Measurements from ENCODE around the gene FGD3. TPM values are rescaled to one million over a fixed set of nuclear protein-coding genes. Genes with fewer than 3 reads are reported as not detected.
"Not testable (repeated sequence)": the region's sequence is repeated elsewhere in the genome, so short reads cannot be mapped to it uniquely, and the experiment has no call there.

The FGD3 gene
- total RNA-seq, 1 experiment from 2014 or later: not detected

- H3K36me3 Mint-ChIP-seq (ENCODE audit: insufficient read depth, unreplicated experiment): no peaks in the 10 kb centered on the region
- POLR2A ChIA-PET: no interaction called here
- no peak for DNase-seq (ENCODE audit: unreplicated experiment)
- intact Hi-C loops (cut with micrococcal nuclease): no loop called here
- H3K4me1 Mint-ChIP-seq (ENCODE audit: insufficient read depth, unreplicated experiment): no peaks in the 10 kb centered on the region
- H3K9me3 Mint-ChIP-seq (ENCODE audit: unreplicated experiment): no peaks in the 10 kb centered on the region
- no peak for TF ChIP-seq CTCF (IDR thresholded peaks at IDR 0.05; ENCODE audit: unreplicated experiment)
- CTCF ChIA-PET: interaction anchor here (0.7 to 4.1 kb wide), 3 partner anchors 9 to 1052 kb away, joined by 3 to 40 read pairs (median 3); no protein-coding TSS in a partner anchor
- no peak overlapping the region for H3K4me3 Mint-ChIP-seq (ENCODE audit: unreplicated experiment)
- BruUV-seq (replicated peaks): no TSS peak
- H3K27ac Mint-ChIP-seq (ENCODE audit: low read depth, unreplicated experiment): no peak overlapping the region
- peaks cover 47% of the 10 kb centered on the region for H3K27me3 Mint-ChIP-seq (ENCODE audit: insufficient read depth, unreplicated experiment)
Measured at GRCh38 chr9:93013856-93014582, 66.7 kb downstream of the FGD3 start.

DNA sequence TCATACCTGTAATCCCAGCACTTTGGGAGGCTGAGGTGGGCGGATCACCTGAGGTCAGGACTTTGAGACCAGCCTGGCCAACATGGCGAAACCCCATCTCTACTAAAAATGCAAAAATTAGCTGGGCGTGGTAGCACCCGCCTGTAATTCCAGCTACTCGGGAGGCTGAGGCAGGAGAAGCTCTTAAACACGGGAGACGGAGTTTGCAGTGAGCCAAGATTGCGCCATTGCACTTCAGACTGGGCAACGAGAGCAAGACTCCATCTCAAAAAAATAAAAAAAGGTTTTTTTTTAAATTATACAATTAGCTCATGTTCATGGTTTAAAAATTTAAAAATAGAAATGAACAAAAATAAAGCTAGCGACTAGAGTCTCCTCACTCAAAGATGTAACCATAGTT, 67.9 kb downstream of the FGD3 start:
- DNase-seq (ENCODE audit: unreplicated experiment); intact Hi-C loops (cut with micrococcal nuclease); H3K4me1 Mint-ChIP-seq (ENCODE audit: insufficient read depth, unreplicated experiment); BruUV-seq (replicated peaks); H3K36me3 Mint-ChIP-seq (ENCODE audit: insufficient read depth, unreplicated experiment); H3K4me3 Mint-ChIP-seq (ENCODE audit: unreplicated experiment); POLR2A ChIA-PET; H3K27ac Mint-ChIP-seq (ENCODE audit: low read depth, unreplicated experiment); H3K9me3 Mint-ChIP-seq (ENCODE audit: unreplicated experiment): not testable (repeated sequence)
- H3K27me3 Mint-ChIP-seq (ENCODE audit: insufficient read depth, unreplicated experiment): peaks cover 50% of the 10 kb centered on the region
- CTCF ChIA-PET: interaction anchor here (0.5 to 4.1 kb wide), 3 partner anchors 10 to 143 kb away, joined by 3 to 40 read pairs (median 3); no protein-coding TSS in a partner anchor

GRCh38 chr9:93017621-93018020, 70.3 kb downstream of the FGD3 start:
- Mint-ChIP-seq H3K27me3 (ENCODE audit: insufficient read depth, unreplicated experiment) (peaks cover 50% of the 10 kb centered on the region), H3K36me3 (ENCODE audit: insufficient read depth, unreplicated experiment) (no peaks in the 10 kb centered on the region), H3K27ac (ENCODE audit: low read depth, unreplicated experiment) (no peak overlapping the region), H3K9me3 (ENCODE audit: unreplicated experiment) (no peaks in the 10 kb centered on the region), H3K4me3 (ENCODE audit: unreplicated experiment) (no peak overlapping the region), H3K4me1 (ENCODE audit: insufficient read depth, unreplicated experiment) (no peaks in the 10 kb centered on the region)
- CTCF ChIA-PET: interaction anchor here (0.7 to 1.1 kb wide), 2 partner anchors 14 to 15 kb away, joined by 3 read pairs; no protein-coding TSS in a partner anchor
- BruUV-seq (replicated peaks): no TSS peak
- POLR2A ChIA-PET: no interaction called here
- intact Hi-C loops (cut with micrococcal nuclease): no loop called here
- DNase-seq (ENCODE audit: unreplicated experiment): no peak
- TF ChIP-seq CTCF (IDR thresholded peaks at IDR 0.05; ENCODE audit: unreplicated experiment): no peak

DNA sequence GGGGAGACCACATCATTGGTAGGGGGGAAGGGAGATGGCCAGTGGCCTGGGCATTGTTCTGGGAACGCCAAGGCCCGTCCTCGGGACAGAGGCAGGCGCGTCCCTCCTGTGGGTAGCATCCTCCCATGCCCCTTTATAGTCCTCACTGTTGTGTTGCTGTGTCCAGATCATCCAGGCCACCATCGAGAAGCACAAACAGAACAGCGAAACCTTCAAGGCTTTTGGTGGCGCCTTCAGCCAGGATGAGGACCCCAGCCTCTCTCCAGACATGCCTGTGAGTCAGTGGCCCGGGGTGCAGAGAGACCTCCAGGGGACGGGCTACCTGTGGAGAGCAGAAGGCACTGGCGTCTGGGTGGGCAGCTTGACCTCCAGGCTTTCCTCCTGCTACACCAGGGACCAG, 72.8 kb downstream of the FGD3 start:
- TF ChIP-seq CTCF (IDR thresholded peaks at IDR 0.05; ENCODE audit: unreplicated experiment): no peak
- no TSS peak for BruUV-seq (replicated peaks)
- Mint-ChIP-seq H3K36me3 (ENCODE audit: insufficient read depth, unreplicated experiment) (no peaks in the 10 kb centered on the region), H3K4me1 (ENCODE audit: insufficient read depth, unreplicated experiment) (no peaks in the 10 kb centered on the region), H3K27me3 (ENCODE audit: insufficient read depth, unreplicated experiment) (peaks cover 29% of the 10 kb centered on the region), H3K9me3 (ENCODE audit: unreplicated experiment) (no peaks in the 10 kb centered on the region), H3K27ac (ENCODE audit: low read depth, unreplicated experiment) (no peak overlapping the region), H3K4me3 (ENCODE audit: unreplicated experiment) (no peak overlapping the region)
- ChIA-PET POLR2A (no interaction called here), CTCF (no interaction called here)
- intact Hi-C loops (cut with micrococcal nuclease): no loop called here
- DNase-seq (ENCODE audit: unreplicated experiment): no peak

Measured in MCF 10A (cell line).